HL-60/S4 treated with phorbol 12-myristate 13-acetate at 8.2 ng/mL for 4 days and 3 days (cell line): ENCODE results near the gene TUBA4A.
"Not testable (repeated sequence)": the region's sequence is repeated elsewhere in the genome, so short reads cannot be mapped to it uniquely, and the experiment has no call there.

Experiments
- in situ Hi-C: fragments of 300-500 bp; cut with MboI; formaldehyde crosslinking; loops from 2 replicates; pipeline ENCODE4 v1.15.0; 2022; ENCODE audit warnings: low sequenced_read_pairs

TUBA4A gene

GRCh38 chr2:219287116-219287440, 33.4 kb upstream of the TUBA4A start:
- in situ Hi-C loops = not testable (repeated sequence)

- in situ Hi-C loops = no loop called here
These were observed 32.9 kb upstream of the TUBA4A start for GRCh38 chr2:219286436-219287115.

- in situ Hi-C loops = no loop called here
These were observed 32.2 kb upstream of the TUBA4A start for GRCh38 chr2:219285894-219286425.

GRCh38 chr2:219285373-219285735, 31.6 kb upstream of the TUBA4A start:
- in situ Hi-C loops = no loop called here

- in situ Hi-C loops = no loop called here
These were observed 31.0 kb upstream of the TUBA4A start for GRCh38 chr2:219284501-219285372.

GRCh38 chr2:219282943-219283581, 29.3 kb upstream of the TUBA4A start:
- in situ Hi-C loops = no loop called here

- in situ Hi-C loops = no loop called here
These were observed 28.7 kb upstream of the TUBA4A start for GRCh38 chr2:219282375-219282774.

- in situ Hi-C loops = no loop called here
These were observed 27.9 kb upstream of the TUBA4A start for GRCh38 chr2:219281588-219281987.

GRCh38 chr2:219280651-219281050, 26.9 kb upstream of the TUBA4A start:
- in situ Hi-C loops = no loop called here

- in situ Hi-C loops = no loop called here
These were observed 26.3 kb upstream of the TUBA4A start for GRCh38 chr2:219279916-219280516.

GRCh38 chr2:219279151-219279915, 25.6 kb upstream of the TUBA4A start, which contains the start of gene DNAJB2:
Gene DNAJB2 (plus strand): TSS chr2:219279366. CDS start chr2:219279834, 468 bp downstream.
- in situ Hi-C loops = no loop called here

- in situ Hi-C loops = no loop called here
These were observed 25.0 kb upstream of the TUBA4A start for GRCh38 chr2:219278655-219279150.

GRCh38 chr2:219277703-219278654, 24.3 kb upstream of the TUBA4A start:
- in situ Hi-C loops = no loop called here

GRCh38 chr2:219274361-219274921, 20.7 kb upstream of the TUBA4A start:
- in situ Hi-C loops = no loop called here

- in situ Hi-C loops = no loop called here
These were observed 20.2 kb upstream of the TUBA4A start for GRCh38 chr2:219273937-219274336.

GRCh38 chr2:219272995-219273394, 19.3 kb upstream of the TUBA4A start:
- in situ Hi-C loops = no loop called here

GRCh38 chr2:219272356-219272755, 18.6 kb upstream of the TUBA4A start:
- in situ Hi-C loops = no loop called here

GRCh38 chr2:219271021-219271420, 17.3 kb upstream of the TUBA4A start:
- in situ Hi-C loops = no loop called here

- in situ Hi-C loops = no loop called here
These were observed 16.3 kb upstream of the TUBA4A start for GRCh38 chr2:219270055-219270372.
